DMS79 treated with DMSO at 0.1 percent for 48 hours (cell line): Measurements from ENCODE around the gene SLC5A1.

Experiments
- DNase-seq: peaks from one replicate; lab custom pipeline; 2025; lab: John Stamatoyannopoulos, UW

SLC5A1 gene

GRCh38 chr22:32042924-32043323, at the start of gene SLC5A1:
Gene SLC5A1, plus strand, starts transcription at chr22:32043261. Its CDS starts 21 bp downstream, at chr22:32043282.
- DNase-seq, result peak; percentile 28

GRCh38 chr22:31995046-31995445, 48.0 kb upstream of the SLC5A1 start:
- DNase-seq, result no peak

- no peak for DNase-seq
Observed at GRCh38 chr22:31995807-31996206, 47.3 kb upstream of the SLC5A1 start.

- no peak for DNase-seq
Observed at GRCh38 chr22:31998784-31999385, 44.2 kb upstream of the SLC5A1 start.

GRCh38 chr22:32000181-32000580, 42.9 kb upstream of the SLC5A1 start:
- DNase-seq, result no peak

- DNase-seq, result no peak
Observed at GRCh38 chr22:32005453-32005852, 37.6 kb upstream of the SLC5A1 start.

GRCh38 chr22:32013200-32013599, 29.9 kb upstream of the SLC5A1 start:
- DNase-seq, result no peak

GRCh38 chr22:32016081-32016480, 27.0 kb upstream of the SLC5A1 start:
- DNase-seq, result no peak

- no peak for DNase-seq
Observed at GRCh38 chr22:32018056-32018455, 25.0 kb upstream of the SLC5A1 start.

GRCh38 chr22:32020117-32020516, 22.9 kb upstream of the SLC5A1 start:
- no peak for DNase-seq

- no peak for DNase-seq
Observed at GRCh38 chr22:32021716-32022115, 21.3 kb upstream of the SLC5A1 start.

GRCh38 chr22:32023251-32023827, 19.7 kb upstream of the SLC5A1 start:
- no peak for DNase-seq

GRCh38 chr22:32024796-32025195, 18.3 kb upstream of the SLC5A1 start:
- DNase-seq, result no peak

- no peak for DNase-seq
Observed at GRCh38 chr22:32030518-32031247, 12.4 kb upstream of the SLC5A1 start.

GRCh38 chr22:32031466-32031865, 11.6 kb upstream of the SLC5A1 start:
- no peak for DNase-seq

GRCh38 chr22:32034275-32034674, 8.8 kb upstream of the SLC5A1 start:
- DNase-seq, result no peak

- DNase-seq, result no peak
Observed at GRCh38 chr22:32037236-32037635, 5.8 kb upstream of the SLC5A1 start.

GRCh38 chr22:32040324-32040904, 2.6 kb upstream of the SLC5A1 start:
- DNase-seq, result no peak

- peak; percentile 42 for DNase-seq
Observed at GRCh38 chr22:32043391-32043790, 330 bp downstream of the SLC5A1 start.

- DNase-seq, result no peak
Observed at GRCh38 chr22:32044477-32044876, 1.4 kb downstream of the SLC5A1 start.

- peak; percentile 36 for DNase-seq
Observed at GRCh38 chr22:32044913-32045312, 1.9 kb downstream of the SLC5A1 start.

GRCh38 chr22:32048069-32048468, 5.0 kb downstream of the SLC5A1 start:
- no peak for DNase-seq
